ENCODE results near the gene KCNK7. TPM values are rescaled to one million over a fixed set of nuclear protein-coding genes. Genes with fewer than 3 reads are reported as not detected.

Gene KCNK7
- total RNA-seq, 6 donors from 2014 or later, result 0.59 to 3.7 (median 1.7) TPM; not detected in 1

DNA sequence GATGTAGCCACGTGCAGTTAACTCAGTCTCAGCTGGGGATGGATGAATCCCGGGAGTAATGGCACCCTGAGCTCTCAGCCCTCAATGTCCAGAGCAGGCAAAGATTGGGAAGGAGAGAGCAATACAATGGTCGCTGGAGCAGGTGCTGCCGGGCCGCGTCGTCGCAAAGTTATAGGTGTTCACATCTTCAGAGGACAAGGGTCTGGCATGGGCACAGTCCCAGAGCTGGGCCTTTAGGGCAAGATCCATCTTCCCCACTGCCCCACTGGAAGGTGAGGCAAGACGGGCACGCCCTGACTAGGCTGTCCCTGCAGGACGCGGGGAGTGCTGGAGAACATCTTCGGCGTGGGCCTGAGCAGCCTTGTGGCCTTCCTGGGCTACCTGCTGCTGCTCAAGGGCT lies 27.6 kb upstream of the KCNK7 start:
- H3K36me3 ChIP-seq, result peaks cover 42 to 98% (median 84%) of the 10 kb centered on the region in 4 donors
- no peak overlapping the region for H3K27ac ChIP-seq
- DNase-seq, result peak in 1 of 2 donors; percentile 76
- H3K9me3 ChIP-seq, result no peaks in the 10 kb centered on the region
- H3K4me1 ChIP-seq, result peaks cover 0 to 21% (median 6%) of the 10 kb centered on the region in 4 donors
- TF ChIP-seq EP300 (IDR thresholded peaks at IDR 0.05), result no peak
- TF ChIP-seq, protein P1, sequence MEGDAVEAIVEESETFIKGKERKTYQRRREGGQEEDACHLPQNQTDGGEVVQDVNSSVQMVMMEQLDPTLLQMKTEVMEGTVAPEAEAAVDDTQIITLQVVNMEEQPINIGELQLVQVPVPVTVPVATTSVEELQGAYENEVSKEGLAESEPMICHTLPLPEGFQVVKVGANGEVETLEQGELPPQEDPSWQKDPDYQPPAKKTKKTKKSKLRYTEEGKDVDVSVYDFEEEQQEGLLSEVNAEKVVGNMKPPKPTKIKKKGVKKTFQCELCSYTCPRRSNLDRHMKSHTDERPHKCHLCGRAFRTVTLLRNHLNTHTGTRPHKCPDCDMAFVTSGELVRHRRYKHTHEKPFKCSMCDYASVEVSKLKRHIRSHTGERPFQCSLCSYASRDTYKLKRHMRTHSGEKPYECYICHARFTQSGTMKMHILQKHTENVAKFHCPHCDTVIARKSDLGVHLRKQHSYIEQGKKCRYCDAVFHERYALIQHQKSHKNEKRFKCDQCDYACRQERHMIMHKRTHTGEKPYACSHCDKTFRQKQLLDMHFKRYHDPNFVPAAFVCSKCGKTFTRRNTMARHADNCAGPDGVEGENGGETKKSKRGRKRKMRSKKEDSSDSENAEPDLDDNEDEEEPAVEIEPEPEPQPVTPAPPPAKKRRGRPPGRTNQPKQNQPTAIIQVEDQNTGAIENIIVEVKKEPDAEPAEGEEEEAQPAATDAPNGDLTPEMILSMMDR (IDR thresholded peaks at IDR 0.05), result no peak
- TF ChIP-seq POLR2AphosphoS5 (IDR thresholded peaks at IDR 0.05), result no peak
- TF ChIP-seq POLR2A (IDR thresholded peaks at IDR 0.05), result no peak
- WGBS, 2 donors, result 95 to 98% methylated on average over 8 to 14 of the region's 14 CpGs
- H3K4me3 ChIP-seq, result no peak overlapping the region
- no peaks in the 10 kb centered on the region for H3K27me3 ChIP-seq
- ATAC-seq (ENCODE audit: low FRiP score in 2 of 2), result no peak

DNA sequence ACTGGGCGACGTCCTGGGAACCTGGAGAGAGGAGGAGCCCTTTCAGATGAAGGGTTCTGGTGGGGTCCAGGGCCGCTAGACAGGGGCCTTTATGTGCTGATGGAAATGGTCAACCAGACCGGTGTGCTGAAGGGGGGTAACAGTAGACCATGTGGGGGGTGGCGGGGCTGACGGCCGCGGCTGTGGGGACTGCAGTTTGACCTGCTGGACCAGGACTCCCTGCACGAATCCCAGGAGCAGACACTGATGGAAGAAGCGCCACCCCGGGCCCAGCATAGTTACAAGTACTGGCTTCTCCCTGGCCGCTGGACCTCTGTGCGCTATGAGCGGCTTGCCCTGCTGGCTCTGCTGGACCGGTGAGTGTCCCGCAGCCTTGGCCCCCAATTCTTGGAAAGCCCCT lies 26.4 kb upstream of the KCNK7 start:
- H3K9me3 ChIP-seq, result no peaks in the 10 kb centered on the region
- no peak overlapping the region for H3K4me3 ChIP-seq
- H3K27ac ChIP-seq, result no peak overlapping the region
- peaks cover 42 to 97% (median 82%) of the 10 kb centered on the region in 4 donors for H3K36me3 ChIP-seq
- whole genome bisulfite sequencing, 2 donors, result 93 to 97% methylated on average over 11 to 16 of the region's 16 CpGs
- TF ChIP-seq POLR2A (IDR thresholded peaks at IDR 0.05) (no peak), POLR2AphosphoS5 (IDR thresholded peaks at IDR 0.05) (no peak), EP300 (IDR thresholded peaks at IDR 0.05) (no peak)
- TF ChIP-seq, protein P1 (IDR thresholded peaks at IDR 0.05), result no peak
- peaks cover 6 to 28% (median 10%) of the 10 kb centered on the region in 4 donors for H3K4me1 ChIP-seq
- ATAC-seq (ENCODE audit: low FRiP score in 2 of 2) (no peak), DNase-seq (peak in 1 of 2 donors; percentile 70)
- no peaks in the 10 kb centered on the region for H3K27me3 ChIP-seq

DNA sequence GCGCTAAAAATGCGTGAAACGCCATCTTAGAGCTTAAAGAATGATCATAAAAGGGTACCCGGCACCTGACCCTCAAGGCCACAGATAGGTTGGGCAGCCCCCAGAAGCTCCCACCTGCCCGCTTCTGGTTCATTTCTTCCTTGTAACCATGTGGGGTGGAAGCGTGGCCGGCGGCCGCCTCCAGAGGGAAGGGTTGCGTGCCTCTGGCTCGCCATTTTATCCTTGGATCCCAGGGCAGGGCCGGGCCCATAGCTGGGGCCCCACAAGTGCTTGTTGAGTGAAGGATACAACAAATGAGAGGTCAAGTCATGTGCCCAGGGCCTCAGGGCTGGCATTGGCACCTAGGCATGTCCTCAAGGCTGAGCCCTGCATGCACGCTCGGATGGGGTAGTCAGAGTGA lies 25.9 kb upstream of the KCNK7 start:
- no peak for ATAC-seq (ENCODE audit: low FRiP score in 2 of 2)
- peak overlapping the region in 2 of 4 donors; percentile 17 to 35 for H3K27ac ChIP-seq
- H3K27me3 ChIP-seq, result no peaks in the 10 kb centered on the region
- no peak for TF ChIP-seq POLR2AphosphoS5 (IDR thresholded peaks at IDR 0.05)
- TF ChIP-seq, protein P1 (IDR thresholded peaks at IDR 0.05), result no peak
- no peak for TF ChIP-seq EP300 (IDR thresholded peaks at IDR 0.05)
- no peak for TF ChIP-seq POLR2A (IDR thresholded peaks at IDR 0.05)
- peak in 1 of 2 donors; percentile 74 for DNase-seq
- peaks cover 38 to 92% (median 77%) of the 10 kb centered on the region in 4 donors for H3K36me3 ChIP-seq
- WGBS, 2 donors, result 69 to 91% methylated on average over 14 of the region's 14 CpGs
- no peak overlapping the region for H3K4me3 ChIP-seq
- peaks cover 11 to 32% (median 16%) of the 10 kb centered on the region in 4 donors for H3K4me1 ChIP-seq
- no peaks in the 10 kb centered on the region for H3K9me3 ChIP-seq

DNA sequence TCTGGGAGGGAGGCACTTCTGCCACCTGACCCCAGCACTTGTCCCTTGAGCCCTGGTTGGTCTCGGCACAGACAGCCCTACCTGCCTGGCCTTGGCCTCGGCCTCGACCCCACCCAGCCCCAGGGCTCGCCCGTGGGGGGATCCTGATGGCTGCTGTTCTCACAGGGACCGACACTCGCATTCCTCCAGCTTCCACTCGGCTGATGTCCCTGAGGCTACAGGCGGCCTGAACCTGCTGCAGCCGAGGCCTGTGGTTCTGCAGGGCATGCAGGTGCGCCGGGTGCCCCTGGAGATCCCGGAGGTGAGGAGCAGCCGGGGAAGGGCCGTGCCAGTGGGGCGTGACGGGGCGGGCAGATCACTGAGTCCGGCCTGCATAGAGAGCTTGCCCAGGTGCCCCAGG lies 25.1 kb upstream of the KCNK7 start:
- Histone ChIP-seq H3K4me1 (peaks cover 13 to 30% (median 16%) of the 10 kb centered on the region in 4 donors), H3K27ac (peak overlapping the region in 1 of 4 donors; percentile 32), H3K36me3 (peaks cover 34 to 84% (median 70%) of the 10 kb centered on the region in 4 donors), H3K4me3 (no peak overlapping the region), H3K9me3 (no peaks in the 10 kb centered on the region), H3K27me3 (no peaks in the 10 kb centered on the region)
- ATAC-seq (ENCODE audit: low FRiP score in 2 of 2), result no peak
- TF ChIP-seq, protein P1 (IDR thresholded peaks at IDR 0.05), result no peak
- no peak for TF ChIP-seq POLR2A (IDR thresholded peaks at IDR 0.05)
- WGBS, 2 donors, result 73 to 93% methylated on average over 10 to 19 of the region's 19 CpGs
- peak in 1 of 2 donors; percentile 80 for DNase-seq

DNA sequence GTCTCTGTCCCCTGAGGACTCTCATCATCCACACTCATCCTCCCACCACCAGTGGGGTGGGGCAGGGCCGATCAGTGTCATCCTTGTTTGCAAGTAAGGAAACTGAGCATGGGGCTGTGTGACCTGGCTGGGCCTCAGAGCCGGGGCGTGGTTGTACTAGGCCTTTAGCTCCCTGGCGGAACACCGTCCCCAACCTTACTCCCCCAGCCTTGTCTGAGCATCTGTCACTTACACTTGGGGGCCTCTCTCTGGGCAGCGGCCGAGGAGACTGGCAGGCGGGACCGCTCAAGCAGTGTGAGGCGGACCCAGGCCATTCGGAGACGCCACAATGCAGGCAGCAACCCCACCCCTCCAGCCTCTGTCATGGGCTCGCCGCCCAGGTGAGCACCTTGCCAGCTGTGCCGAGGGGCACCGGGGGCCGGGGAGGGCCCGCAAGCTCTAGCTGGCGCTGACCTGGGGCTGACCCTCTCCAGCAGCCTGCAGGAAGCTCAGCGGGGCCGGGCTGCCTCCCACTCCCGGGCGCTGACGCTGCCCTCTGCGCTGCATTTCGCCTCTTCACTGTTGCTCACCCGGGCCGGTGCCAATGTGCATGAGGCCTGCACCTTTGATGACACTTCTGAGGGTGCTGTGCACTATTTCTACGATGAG lies 23.8 kb upstream of the KCNK7 start:
- peak in 1 of 2 donors; percentile 85 for DNase-seq
- H3K27me3 ChIP-seq, result no peaks in the 10 kb centered on the region
- no peaks in the 10 kb centered on the region for H3K9me3 ChIP-seq
- H3K27ac ChIP-seq, result no peak overlapping the region
- ATAC-seq (ENCODE audit: low FRiP score in 2 of 2), result no peak
- peaks cover 26 to 71% (median 58%) of the 10 kb centered on the region in 4 donors for H3K36me3 ChIP-seq
- no peak for TF ChIP-seq POLR2A (IDR thresholded peaks at IDR 0.05)
- TF ChIP-seq, protein P1 (IDR thresholded peaks at IDR 0.05), result no peak
- TF ChIP-seq POLR2AphosphoS5 (IDR thresholded peaks at IDR 0.05), result no peak
- TF ChIP-seq EP300 (IDR thresholded peaks at IDR 0.05), result no peak
- WGBS, 2 donors, result 94 to 95% methylated on average over 11 to 23 of the region's 29 CpGs
- H3K4me1 ChIP-seq, result peaks cover 13 to 29% (median 16%) of the 10 kb centered on the region in 4 donors
- H3K4me3 ChIP-seq, result no peak overlapping the region
